PC-9 (cell line): ENCODE measurements around the gene NARF. TPM values are rescaled to one million over a fixed set of nuclear protein-coding genes. Genes with fewer than 3 reads are reported as not detected.
A peak's percentile ranks its signal among the peaks of the same experiment; 100 is the strongest.

Experiments used
- Bru-seq: library from RNA; stranded (reverse); fragments of 400-500 nt; gene quantifications from one replicate; lab custom pipeline; 2021; lab: Mats Ljungman, UMichigan
- BruChase-seq, 2 experiments: library from RNA; stranded (reverse); fragments of 400-500 nt; gene quantifications; one replicate each; lab custom pipeline; 2021; lab: Mats Ljungman, UMichigan
- BruUV-seq: library from RNA; stranded (reverse); fragments of 400-500 nt; replicated peaks from 2 replicates; lab custom pipeline; 2021; lab: Mats Ljungman, UMichigan
- CTCF ChIA-PET: fragments of 300-600 bp; sonication (Branson Sonifier 250); formaldehyde crosslinking; loops from one replicate; lab custom pipeline; 2022; ENCODE audit warnings: antibody characterized with exemption; lab: Charles Lee
- POLR2A ChIA-PET: fragments of 300-600 bp; sonication (Branson Sonifier 250); formaldehyde crosslinking; loops from one replicate; lab custom pipeline; 2022; ENCODE audit warnings: antibody characterized with exemption; ENCODE audit not compliant: unreplicated experiment; lab: Charles Lee
- DNase-seq, 2 experiments: peaks; one replicate each; pipeline versions ENCODE4 v3.0.0 to v3.0.0-alpha.2; 2015 to 2022; ENCODE audit warnings: mixed read lengths in 1 of 2
- H2AFZ ChIP-seq: fragments of 200-600 bp; sonication (generic); 2 replicates; pipeline ENCODE4 v1.8.1; 2017; ENCODE audit warnings: antibody characterized with exemption
- H3F3A ChIP-seq: fragments of 200-600 bp; sonication (generic); 2 replicates; pipeline ENCODE4 v1.8.1; 2017; ENCODE audit warnings: antibody characterized with exemption, mild to moderate bottlenecking, low read depth; ENCODE audit not compliant: insufficient read depth
- H3K27ac ChIP-seq: fragments of 200-600 bp; sonication (generic); 2 replicates; pipeline ENCODE4 v1.6.1; 2016; ENCODE audit warnings: mixed run types
- H3K27me3 ChIP-seq: fragments of 200-600 bp; sonication (generic); 2 replicates; pipeline ENCODE4 v1.6.1; 2016; ENCODE audit warnings: low read depth, mixed run types; ENCODE audit not compliant: insufficient read depth
- H3K36me3 ChIP-seq: fragments of 200-600 bp; sonication (generic); 2 replicates; pipeline ENCODE4 v1.6.1; 2016; ENCODE audit warnings: low read depth, mixed run types
- H3K4me1 ChIP-seq: fragments of 200-600 bp; sonication (generic); replicated peaks from 2 replicates; pipeline ENCODE4 v1.6.1; 2016; ENCODE audit warnings: mixed run types; ENCODE audit not compliant: insufficient read depth
- H3K4me2 ChIP-seq: fragments of 200-600 bp; sonication (generic); 2 replicates; pipeline ENCODE4 v1.6.1; 2017; ENCODE audit warnings: mixed run types
- H3K4me3 ChIP-seq: fragments of 200-600 bp; sonication (generic); 2 replicates; pipeline ENCODE4 v1.6.1; 2016; ENCODE audit warnings: mixed run types
- H3K79me2 ChIP-seq: fragments of 200-600 bp; sonication (generic); 2 replicates; pipeline ENCODE4 v1.6.1; 2017; ENCODE audit warnings: low read depth, mixed run types
- H3K9me2 ChIP-seq: fragments of 200-600 bp; sonication (generic); 2 replicates; pipeline ENCODE4 v1.8.1; 2017; ENCODE audit warnings: mild to moderate bottlenecking; ENCODE audit not compliant: insufficient read depth
- H3K9me3 ChIP-seq: fragments of 200-600 bp; sonication (generic); 2 replicates; pipeline ENCODE4 v1.8.1; 2016; ENCODE audit warnings: low read depth; ENCODE audit not compliant: insufficient read depth
- H4K20me1 ChIP-seq: fragments of 200-600 bp; sonication (generic); 2 replicates; pipeline ENCODE4 v1.8.1; 2017; ENCODE audit not compliant: insufficient read depth
- CTCF ChIP-seq: fragments of 200-600 bp; sonication (generic); conservative IDR thresholded peaks from 2 replicates; pipeline ENCODE4 v1.6.1; 2017; ENCODE audit warnings: mixed run types, antibody characterized with exemption, mild to moderate bottlenecking, moderate library complexity
- EZH2 ChIP-seq: fragments of 200-600 bp; sonication (generic); IDR thresholded peaks from 2 replicates; pipeline ENCODE4 v1.8.0; 2017; ENCODE audit warnings: antibody characterized with exemption, low read depth
- intact Hi-C: fragments of 100-400 bp; cut with micrococcal nuclease; formaldehyde crosslinking; loops from one replicate; pipeline ENCODE4 v1.10.0; 2022; ENCODE audit not compliant: unreplicated experiment
- long read RNA-seq: library from polyadenylated mRNA; stranded (forward); transcript quantifications from one replicate; pipeline ENCODE4 v2.0.0, GENCODE V29; 2022
- total RNA-seq: library from RNA; stranded (reverse); gene quantifications from 2 replicates; pipeline ENCODE4 v1.2.3, GENCODE V29; 2021

Gene NARF
- total RNA-seq: 57.2 and 58.0 TPM in 2 replicates
- Bru-seq, nascent RNA: percentile 55 among the genes with signal in this experiment
- percentile 55 among the genes with signal in this experiment for BruChase-seq, experiment 1, labeled RNA remaining after a 2-hour chase
- BruChase-seq, experiment 2, labeled RNA remaining after a 6-hour chase: percentile 69 among the genes with signal in this experiment
- long read RNA-seq, transcript NARF-201 (11 exons, 3,949 nt): major isoform, 90 of 124 reads
- long read RNA-seq, partial matches to known transcripts: 2 of 124 reads
- long read RNA-seq, other reads (novel, unspliced or antisense): 24 of 124 reads

- intact Hi-C loops: loop anchor here (2.0 kb wide), 1 partner anchor 36 kb away; no protein-coding TSS in a partner anchor
- H3K4me3 ChIP-seq: peak within 1 kb of the TSS; percentile 71
- BruUV-seq: no TSS peak
- no peaks in the 10 kb centered on the region for H3K79me2 ChIP-seq
- no peaks in the 10 kb centered on the region for H3K9me3 ChIP-seq
- no peaks in the 10 kb centered on the region for H3K36me3 ChIP-seq
- peak within 1 kb of the TSS; percentile 92 for H3K4me2 ChIP-seq
- CTCF ChIA-PET: no interaction called here
- peak; percentile 90 to 95 for DNase-seq
- H3K4me1 ChIP-seq: peaks cover 25% of the 10 kb centered on the region
- H4K20me1 ChIP-seq: no peaks in the 10 kb centered on the region
- H3K9me2 ChIP-seq: no peaks in the 10 kb centered on the region
- H3K27ac ChIP-seq: peak within 1 kb of the TSS; percentile 95
- TF ChIP-seq EZH2 (no peak), CTCF (no peak)
- no peaks in the 10 kb centered on the region for H3K27me3 ChIP-seq
- POLR2A ChIA-PET: no interaction called here
- peak within 1 kb of the TSS; percentile 82 for H2AFZ ChIP-seq
- H3F3A ChIP-seq: peaks cover 23% of the 10 kb centered on the region
Observed at GRCh38 chr17:82458179-82458884, at the start of gene NARF. TSS of gene NARF (plus strand) at chr17:82458741. CDS start at chr17:82458804, 63 bp downstream.

- no peak overlapping the region for H3K4me2 ChIP-seq
- no peak overlapping the region for H3K27ac ChIP-seq
- no peaks in the 10 kb centered on the region for H4K20me1 ChIP-seq
- H3K9me3 ChIP-seq: no peaks in the 10 kb centered on the region
- H3K36me3 ChIP-seq: no peaks in the 10 kb centered on the region
- H3K4me3 ChIP-seq: no peak overlapping the region
- H3F3A ChIP-seq: no peaks in the 10 kb centered on the region
- H2AFZ ChIP-seq: no peak overlapping the region
- CTCF ChIA-PET: no interaction called here
- H3K79me2 ChIP-seq: no peaks in the 10 kb centered on the region
- no TSS peak for BruUV-seq
- POLR2A ChIA-PET: no interaction called here
- H3K27me3 ChIP-seq: no peaks in the 10 kb centered on the region
- intact Hi-C loops: no loop called here
- DNase-seq: no peak
- no peak for TF ChIP-seq EZH2
- no peak for TF ChIP-seq CTCF
- no peaks in the 10 kb centered on the region for H3K4me1 ChIP-seq
- no peaks in the 10 kb centered on the region for H3K9me2 ChIP-seq
Observed at GRCh38 chr17:82408938-82409318, 49.6 kb upstream of the NARF start.

- no peak for DNase-seq
- Histone ChIP-seq H3K27me3 (no peaks in the 10 kb centered on the region), H3K4me2 (no peak overlapping the region), H3K4me1 (no peaks in the 10 kb centered on the region), H3K27ac (no peak overlapping the region), H3K4me3 (no peak overlapping the region), H3K9me2 (no peaks in the 10 kb centered on the region), H3F3A (no peaks in the 10 kb centered on the region), H3K79me2 (no peaks in the 10 kb centered on the region), H3K9me3 (no peaks in the 10 kb centered on the region), H4K20me1 (peaks cover 7% of the 10 kb centered on the region), H2AFZ (no peak overlapping the region), H3K36me3 (no peaks in the 10 kb centered on the region)
- CTCF ChIA-PET: interaction anchor here (0.7 kb wide), 1 partner anchor 561 kb away, joined by 10 read pairs; no protein-coding TSS in a partner anchor
- POLR2A ChIA-PET: no interaction called here
- intact Hi-C loops: loop anchor here (5.0 kb wide), 1 partner anchor 58 kb away; no protein-coding TSS in a partner anchor
- TF ChIP-seq CTCF (no peak), EZH2 (no peak)
- no TSS peak for BruUV-seq
Observed at GRCh38 chr17:82410014-82410716, 48.4 kb upstream of the NARF start.
